NCI-H510A (cell line): ENCODE data around the gene DMRTB1.
A peak's percentile ranks its signal among the peaks of the same experiment; 100 is the strongest.

Experiments
- DNase-seq: peaks from one replicate; lab custom pipeline; 2025; lab: John Stamatoyannopoulos, UW

The DMRTB1 gene

DNA sequence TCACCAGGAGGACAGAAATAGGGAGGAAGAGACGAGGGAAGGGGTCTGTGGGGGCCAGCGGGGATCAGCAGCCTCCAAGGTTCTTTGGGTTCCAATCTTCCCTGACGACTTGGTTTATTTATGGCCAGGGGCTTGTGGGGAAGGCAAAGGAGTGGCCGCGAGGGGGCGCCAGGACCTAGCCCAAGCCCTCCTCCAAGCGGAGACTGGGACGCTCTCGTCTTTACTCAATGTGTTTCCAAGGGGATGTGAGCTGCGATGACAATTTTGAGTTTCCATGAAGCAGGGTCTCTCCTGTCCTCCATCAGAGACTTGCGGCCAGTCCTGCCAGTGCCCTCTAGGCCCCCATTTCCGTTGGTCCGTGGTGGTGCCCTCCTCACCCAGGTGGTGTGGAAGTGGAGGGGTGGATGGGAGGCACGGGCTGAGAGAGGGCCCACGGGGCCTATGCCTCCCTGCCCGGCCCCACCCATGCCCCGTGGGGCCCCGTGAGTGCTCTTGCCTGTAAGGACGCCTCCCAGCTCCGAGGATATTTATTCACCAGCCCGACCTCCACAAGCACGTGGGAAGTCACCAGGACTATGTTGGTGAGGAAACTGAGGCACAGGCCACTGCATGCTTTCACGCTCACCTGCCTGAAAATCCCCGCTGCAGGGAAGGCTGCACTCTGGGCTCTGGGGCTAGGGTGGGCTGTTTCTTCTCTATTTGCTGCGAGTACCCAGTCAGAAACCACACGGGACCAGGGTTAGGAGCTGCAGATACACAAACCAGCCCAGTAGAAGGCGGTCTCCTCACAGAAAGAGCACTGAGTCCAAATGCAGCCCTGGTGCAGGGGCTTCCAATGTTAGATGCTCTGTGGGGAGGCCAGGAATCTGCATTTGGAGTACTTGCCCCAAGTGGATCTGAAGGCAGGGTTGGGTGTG is 26.5 kb downstream of the DMRTB1 start:
- peak; percentile 48 for DNase-seq

DNA sequence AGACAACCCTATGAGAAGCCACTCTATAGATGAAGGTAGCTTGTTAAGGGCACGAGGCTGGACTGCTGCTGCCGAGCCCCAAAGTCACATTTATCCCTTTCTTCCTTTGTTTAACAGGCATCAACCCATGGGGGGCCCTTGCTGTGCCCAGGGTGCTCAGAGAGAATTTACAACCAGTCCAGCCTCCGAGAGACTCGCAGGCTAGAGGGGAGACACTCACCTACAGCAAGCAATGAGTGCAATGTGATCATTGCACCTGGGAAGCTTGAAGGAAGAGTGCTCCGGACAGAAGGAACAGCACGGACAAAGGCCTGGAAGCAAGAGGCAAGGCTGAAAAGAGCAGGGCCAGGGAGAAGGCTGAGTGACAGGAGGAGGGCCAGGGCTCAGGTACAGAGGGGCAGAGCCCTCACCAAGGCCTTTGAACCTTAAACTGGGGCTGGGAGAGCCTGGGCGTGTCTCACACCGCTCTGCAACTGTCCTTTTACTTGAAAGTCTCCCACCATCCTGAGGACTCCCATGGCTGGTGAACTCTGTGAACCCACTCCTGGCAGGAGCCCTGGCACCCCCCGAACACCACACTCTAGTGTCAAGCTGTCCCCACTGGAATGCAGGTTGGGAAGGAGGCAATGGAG is 27.3 kb downstream of the DMRTB1 start:
- DNase-seq, result no peak

DNA sequence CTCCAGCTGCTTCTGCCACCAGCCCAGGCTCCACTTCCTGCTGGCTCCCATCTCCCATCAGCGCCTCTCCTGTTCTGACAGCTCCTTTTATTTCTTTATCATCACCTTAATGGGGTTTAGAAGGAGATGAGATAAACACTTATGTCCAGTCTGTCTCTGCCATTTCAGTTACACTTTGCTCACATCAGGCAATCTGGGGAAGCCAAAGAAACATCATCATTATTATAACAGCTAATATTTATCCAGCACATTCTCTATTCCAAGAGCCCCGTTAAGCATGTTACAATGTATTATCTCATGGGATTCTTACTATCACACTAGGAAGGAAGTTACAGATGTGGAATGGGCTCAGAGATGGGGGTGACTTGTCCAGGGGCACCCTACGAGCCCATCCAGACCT is 31.2 kb downstream of the DMRTB1 start:
- no peak for DNase-seq

DNA sequence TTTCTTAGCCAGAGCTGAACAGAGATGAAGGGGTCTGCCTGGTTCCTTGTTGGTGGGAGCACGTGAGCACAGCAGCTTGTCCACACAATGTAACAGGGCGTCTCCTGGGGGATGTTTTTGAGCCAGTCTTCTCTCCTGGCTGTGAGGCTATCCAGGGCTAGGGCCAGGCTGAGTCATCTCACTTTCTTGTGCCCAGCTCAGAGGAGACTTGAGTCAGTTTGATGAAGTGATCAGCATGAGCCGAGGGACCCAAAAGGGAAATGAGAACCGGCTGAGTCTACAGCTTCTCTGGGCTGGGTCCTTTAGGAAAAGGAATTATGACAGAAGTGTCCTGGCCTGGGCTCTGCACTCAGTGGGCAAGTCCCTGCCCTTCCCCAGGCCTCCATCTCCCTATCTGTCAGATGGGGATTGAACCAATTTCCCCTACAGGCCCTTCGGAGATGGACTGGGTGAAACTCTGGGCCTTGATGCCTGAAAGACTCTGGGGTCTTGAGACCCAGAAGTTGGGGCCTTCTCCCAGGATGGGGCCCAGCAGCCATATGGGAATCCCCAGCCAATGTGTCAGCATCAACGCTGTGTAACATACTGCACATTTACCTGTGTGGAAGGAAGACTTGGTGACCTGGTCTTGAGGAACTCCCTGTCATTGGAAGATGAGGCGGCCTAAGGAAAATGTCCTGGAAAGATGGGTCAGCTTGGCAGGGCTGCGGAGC is 36.6 kb downstream of the DMRTB1 start:
- no peak for DNase-seq

DNA sequence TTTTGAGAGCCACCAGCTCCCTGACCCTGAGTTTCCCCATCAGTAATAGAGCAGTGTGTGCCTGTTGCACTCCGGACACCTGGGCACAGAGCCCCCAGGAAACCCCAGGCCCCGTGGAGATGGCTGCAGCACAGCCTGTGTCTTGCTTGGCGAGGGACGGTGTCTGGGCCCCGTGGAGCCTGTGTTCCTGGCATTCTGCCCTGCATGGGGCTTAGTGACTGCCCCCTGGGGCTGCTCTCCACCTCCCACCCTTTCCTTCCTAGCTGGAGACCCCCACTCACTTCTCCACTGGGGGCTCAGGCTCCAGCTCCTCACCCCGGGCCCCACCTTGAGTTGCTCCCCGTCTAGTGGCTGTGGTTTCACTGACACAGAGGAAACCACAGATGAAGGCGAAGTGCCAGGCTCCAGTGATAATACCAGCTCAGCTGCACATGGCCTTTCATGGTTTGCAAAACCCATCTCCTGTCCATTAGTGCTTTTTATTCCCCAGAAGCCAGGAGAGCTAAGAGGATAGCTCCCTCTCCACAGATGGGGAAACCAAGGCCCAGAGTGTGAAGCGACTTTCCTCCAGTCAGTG is 39.4 kb downstream of the DMRTB1 start:
- no peak for DNase-seq

DNA sequence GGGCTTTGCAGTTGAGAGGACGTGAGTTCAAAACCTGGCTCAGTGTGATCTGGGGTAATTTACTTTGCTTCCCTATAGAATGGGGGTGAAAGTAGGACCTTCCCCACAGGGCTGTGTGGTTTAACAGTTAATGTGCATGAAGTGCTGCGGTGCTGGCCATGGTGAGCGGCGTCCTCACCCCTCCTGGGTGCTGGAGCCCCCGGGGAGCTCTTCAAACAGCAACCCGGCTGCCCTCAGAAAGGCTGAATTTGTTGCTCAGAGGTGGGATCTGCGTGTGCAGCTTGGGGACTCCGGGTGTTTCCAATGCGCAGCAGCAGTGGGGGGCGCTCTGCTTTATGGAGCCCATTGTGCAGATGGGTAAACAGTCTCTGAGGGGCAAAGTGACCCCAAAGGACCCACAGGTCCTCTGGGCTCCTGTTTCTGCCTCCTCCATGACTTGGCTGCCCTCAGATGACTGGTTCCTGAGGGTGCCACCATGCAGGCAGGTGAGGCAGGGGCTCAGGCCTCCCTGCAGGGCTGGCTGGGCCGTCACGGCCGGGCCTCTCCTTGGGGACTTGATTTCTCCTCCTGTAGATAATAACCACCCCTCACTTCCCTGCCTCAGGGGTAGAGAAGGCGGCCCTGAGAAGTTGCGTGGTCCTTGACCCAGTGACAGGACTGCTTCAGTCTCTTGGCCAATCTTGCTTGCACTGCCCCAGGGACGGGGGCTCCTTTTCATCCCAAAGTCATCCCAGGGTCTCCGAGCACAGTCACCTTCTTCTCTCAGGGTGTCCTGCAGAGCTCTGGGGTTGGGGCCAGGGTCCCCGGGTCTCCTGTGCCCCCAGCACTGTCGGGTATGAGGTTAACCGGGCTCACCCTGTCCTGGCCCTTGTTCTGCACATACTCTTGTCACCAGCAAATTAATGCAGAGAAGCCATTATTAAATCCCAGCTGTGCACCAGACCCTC is 40.3 kb downstream of the DMRTB1 start:
- no peak for DNase-seq

DNA sequence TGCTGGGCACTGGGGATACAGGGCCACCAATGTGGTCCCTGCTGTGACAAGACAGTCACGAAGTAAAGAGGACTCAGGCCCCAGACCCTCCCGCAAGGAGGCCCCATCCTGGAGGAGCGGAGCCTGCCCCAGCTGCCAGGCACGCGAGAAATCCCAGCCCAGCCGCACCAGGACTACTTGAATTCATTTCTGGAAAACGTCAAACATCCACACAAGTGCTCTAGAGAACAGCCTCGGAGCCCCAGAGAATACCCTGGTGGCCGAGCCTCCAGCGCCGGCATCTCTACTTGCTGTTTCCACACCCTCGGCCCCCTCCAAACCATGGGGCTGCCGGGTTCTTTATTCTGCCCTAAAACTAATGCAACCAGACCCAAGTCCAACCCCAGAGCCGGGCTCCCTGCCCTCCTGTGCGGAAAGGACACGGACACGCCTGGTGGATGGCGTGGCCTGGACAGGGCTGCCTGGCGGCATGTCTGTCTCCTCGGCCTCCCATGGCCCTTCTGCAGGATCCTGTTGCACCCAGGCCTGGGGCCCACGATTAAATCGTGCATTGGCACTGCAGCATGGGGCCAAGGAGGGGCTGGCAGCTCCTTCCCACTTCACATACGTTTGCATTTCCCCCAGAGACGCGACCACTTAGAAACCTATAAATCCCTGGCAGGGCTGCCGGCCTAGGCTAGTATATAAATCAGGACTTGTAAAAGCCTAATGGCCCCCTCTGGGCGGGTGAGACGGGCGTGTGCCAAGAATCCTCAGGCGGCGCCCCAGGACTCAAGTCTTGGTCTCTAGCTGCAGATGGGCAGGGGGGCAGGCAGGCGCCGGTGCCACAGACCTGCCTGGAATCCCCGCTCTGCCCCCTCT is 41.2 kb downstream of the DMRTB1 start:
- DNase-seq, result no peak

DNA sequence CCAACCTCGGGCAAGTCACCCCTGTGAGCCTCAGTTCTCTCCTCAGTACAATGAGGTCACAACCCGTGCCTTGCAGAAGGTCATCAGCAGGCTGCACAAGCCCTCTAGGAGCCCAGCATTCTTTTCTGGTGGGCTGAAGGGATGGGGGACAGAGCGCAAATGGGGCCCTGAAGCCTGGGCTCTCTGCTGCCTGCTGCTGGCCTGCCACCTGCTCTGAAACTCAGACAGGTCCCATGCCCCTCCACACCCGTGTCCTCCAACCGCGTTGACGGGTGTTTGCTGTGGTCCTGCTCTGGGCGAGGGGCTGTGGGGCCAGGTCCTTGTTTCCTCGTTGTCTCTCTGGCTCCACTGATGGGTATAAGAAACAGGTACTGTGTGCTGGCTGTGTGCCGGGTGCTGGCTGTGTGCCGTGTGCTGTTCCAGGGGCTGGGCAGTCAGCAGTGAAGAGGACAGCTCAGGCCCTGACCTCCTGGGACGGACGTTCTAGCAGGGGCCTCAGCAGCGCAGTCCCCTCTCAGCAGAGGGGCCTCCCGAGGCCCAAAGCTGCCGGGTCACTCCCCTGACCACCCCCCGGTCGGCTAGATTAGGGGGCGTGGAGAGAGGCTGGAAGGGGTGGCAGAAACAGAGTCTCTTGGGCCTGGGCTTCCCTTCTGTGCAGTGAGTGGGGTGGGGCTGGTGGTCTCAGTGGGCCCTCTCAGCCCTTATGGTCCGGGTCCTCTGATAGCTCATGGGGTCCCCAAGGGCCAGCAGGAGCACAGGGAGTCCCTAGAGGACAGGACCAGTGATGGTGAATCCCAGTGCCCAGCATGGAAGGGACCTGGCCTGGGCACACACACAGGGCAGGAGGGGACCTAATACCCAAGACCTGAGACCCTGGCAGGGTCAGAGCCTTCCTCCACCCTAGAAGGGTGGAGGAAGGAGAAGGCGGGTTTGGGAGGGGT is 42.1 kb downstream of the DMRTB1 start:
- no peak for DNase-seq

DNA sequence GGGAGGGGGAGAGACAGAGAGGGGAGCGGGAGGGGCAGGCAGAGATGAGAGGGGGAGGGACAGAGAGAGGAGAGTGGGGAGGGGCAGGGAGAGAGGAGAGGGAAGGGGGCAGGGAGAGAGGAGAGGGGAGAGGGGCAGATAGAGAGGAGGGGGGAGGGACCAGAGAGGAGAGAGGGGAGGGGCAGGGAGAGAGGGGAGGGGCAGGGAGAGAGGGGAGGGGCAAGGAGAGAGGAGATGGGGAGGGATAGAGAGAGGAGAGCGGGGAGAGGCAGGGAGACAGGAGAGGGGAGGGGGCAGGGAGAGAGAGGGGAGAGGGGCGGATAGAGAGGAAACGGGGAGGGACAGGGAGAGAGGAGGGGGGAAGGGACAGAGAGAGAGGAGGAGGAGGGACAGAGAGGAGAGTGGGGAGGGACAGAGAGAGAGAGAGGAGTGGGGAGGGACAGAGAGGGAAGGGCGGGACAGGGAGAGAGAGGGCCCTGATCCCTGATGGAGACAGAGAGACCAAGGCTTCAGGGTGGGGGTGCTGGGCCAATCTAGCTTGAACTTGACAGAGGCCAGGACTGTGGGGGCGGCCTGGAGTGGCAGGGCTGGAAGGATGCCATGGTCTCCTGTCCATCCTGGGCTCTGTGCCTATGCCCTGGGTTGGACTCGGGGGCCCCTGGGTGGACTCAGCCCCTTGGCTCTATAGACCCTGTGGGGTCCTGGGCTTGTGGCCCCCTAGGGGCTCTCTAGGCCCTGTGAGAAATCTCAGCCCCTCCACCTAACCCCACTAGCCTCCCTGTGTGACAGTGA is 43.6 kb downstream of the DMRTB1 start:
- DNase-seq, result peak; percentile 34

DNA sequence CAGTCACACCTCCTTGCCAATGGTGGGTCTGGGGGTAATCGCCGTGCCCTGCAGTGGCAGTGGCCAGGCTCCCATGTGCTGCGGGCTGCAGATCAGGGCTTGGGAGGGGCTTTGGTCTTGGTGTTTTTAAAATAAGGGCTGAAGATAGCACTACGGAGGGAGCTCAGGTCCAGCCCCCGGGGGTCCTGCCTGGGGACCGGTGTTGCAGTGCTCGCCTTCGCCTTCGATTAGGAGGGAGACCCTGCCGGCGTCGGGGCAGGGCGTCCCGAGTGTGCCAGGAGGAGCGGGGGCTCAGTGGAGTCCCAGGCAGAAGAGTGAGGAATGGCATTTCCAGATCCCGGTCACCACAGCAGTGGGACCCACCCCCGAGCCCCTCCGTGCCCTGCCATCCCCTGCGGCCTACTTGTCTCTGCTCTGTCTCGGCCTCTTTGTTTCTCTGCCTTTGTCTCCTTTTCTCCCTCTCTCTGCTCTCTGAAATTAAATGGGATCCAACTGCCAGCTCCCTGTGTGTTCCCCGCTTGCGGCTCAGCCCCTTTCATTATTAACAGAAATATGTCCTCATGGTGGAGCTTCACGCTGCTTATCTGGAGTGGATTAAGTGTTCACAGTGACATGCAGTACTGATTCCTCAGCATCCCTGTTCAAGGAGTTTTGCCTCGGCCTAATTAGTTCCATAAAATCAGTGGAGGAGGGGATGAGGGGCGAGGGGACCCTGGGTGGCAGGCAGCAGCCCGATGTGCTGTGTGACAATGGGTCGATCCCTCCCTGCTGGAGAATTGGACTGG is 44.4 kb downstream of the DMRTB1 start:
- no peak for DNase-seq

DNA sequence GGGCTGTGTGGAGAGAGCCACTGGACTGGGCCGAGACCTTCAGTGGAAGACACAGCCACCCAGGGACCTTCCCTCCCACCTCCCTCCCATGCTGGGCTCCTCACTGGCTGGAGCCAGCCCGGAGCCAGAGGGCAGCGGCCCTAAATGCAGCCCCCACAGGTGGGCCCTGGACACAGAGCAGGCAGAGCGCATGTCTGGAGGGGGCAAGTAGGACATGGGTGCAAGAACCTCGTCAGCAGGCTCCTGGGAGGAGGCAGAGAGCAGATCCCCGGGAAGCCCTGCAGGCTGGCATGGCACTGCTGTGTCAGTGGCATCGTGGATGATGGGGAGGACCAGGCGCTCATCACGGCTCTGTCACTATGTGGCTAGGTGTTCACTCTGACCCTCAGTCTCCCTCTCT is 45.7 kb downstream of the DMRTB1 start:
- DNase-seq, result no peak

DNA sequence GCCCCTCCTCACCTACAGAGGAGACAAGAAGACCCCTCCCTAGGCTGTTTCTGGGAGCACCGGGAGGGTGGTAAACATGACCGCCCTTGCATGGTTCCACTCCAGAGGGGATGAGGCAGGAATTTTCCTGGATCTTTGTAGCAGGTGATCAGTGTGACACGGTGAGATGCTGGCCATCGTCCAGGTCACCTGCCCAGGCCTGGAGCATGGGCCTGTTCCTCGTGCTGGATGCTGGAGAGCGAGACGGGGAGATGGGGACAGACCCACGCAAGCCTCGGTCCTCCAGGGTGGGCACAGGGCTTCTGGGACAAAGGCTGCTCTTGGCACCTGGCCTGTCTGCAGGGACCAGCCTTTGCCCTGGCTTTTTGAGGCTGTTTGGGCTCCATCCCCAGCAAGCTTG is 46.2 kb downstream of the DMRTB1 start:
- no peak for DNase-seq

DNA sequence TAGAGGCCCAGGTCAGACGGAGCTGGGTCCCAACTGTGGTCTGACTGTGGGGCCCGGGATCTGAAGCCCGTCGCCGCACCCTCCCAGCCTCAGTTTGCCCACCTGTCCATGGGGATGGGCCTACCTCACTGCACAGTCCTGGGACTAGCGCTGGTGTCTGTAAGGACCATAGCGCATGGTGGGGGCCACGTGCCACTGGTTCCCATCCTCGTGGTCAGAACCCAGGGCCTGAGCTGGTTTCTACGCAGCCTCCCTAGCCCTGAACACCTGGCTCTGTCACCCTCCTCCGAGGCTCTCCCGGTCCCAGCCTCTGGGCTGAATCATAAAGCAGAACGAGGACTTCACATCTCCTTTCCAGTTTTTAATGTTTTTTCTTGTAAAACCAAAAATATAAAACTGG is 46.7 kb downstream of the DMRTB1 start:
- DNase-seq, result no peak

DNA sequence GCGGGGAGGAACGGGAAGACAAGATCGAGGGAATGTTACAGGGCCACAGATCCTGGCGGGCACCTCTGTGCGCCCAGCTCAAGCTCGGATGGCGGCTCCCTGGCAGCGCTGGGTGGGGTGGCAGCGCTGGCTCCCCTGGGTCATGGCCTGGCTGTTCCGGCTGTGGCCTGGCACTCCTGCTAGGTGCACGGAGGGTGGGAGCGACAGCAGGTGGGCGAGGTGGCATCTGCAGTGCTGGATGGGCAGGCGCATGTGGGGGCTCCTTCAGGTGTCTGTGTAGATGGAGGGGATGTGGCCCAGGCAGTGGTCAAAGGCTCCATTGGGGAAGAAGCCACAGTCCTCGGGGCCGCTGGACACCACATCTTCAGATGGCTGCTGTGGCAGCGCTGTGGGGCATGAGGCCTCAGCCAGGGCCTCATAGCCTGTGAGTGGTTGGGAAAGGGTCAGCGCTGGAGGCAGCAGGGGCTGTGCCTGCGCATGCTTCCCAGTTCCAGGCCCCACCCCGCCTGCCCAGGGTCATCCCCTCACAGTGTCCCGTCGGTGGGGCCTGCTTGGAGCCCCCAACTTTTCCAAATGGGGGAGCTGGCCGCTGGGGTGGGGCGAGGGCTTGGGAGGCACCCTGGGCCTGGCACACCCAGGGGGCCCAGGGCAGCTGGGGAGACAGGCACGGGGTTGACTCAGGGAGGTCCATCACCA is 47.3 kb downstream of the DMRTB1 start:
- DNase-seq, result no peak

DNA sequence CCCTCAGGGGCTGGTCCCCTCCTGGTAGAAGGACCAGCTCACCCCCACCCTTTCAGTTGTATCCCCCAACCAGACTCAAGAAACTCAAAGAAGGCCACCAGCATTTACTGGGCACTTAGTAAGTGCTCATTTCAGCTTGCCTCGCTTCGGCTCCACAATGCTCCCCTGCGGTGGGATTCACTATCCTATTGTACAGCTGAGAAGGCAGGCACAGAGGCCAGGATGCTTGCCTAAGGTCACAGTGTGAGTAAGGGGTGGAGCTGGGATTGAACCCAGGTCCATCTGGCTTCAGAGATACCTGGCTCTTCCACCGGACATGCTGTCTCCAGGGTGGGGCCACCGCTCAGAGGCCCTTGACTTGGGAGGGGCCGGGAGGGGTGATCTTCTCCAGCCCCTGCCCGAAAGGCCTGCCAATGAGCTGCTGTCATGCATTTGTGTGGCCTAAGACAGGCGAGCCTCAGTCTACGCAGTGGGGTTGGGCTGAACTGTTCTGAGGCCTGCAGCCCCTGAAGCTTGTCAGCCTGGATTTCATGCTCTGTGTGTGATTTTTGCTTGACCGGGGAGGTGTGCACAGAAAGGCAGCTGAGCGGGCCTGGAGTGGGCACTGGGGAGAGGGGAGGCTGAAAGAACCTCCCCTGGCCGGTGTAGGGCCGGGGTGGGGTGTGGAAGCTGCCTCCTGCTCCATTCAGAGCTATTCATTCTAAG is 48.1 kb downstream of the DMRTB1 start:
- DNase-seq, result no peak
